ENCODE measurements around the gene UMODL1.

- TF ChIP-seq CTCF (IDR thresholded peaks at IDR 0.05) (no peak), POLR2AphosphoS5 (IDR thresholded peaks at IDR 0.05; ENCODE audit: low read depth, low read length) (no peak), SIN3A (IDR thresholded peaks at IDR 0.05; ENCODE audit: borderline replicate concordance, insufficient read depth, low read depth, low read length) (no peak)
Observed at GRCh38 chr21:42069843-42070242, 1.3 kb upstream of the UMODL1 start.
